SK-N-SH treated with all-trans-retinoic acid at 6 μM for 48 hours (cell line): ENCODE data around the gene OSBPL1A.

ENCODE experiments used
- ATAC-seq: fragments of 200-7000 bp; cut with Tn5 transposase; 3 replicates; pipeline ENCODE4 v1.9.1; 2020; ENCODE audit warnings: mild to moderate bottlenecking, moderate library complexity
- BACH2 ChIP-seq: fragments of 250-450 bp; sonication (Bioruptor Pico); IDR thresholded peaks from 2 replicates; pipeline ENCODE4 v1.9.0; 2021; ENCODE audit warnings: mild to moderate bottlenecking, borderline replicate concordance
- CREB5 ChIP-seq: fragments of 250-450 bp; sonication (Bioruptor Pico); IDR thresholded peaks from 2 replicates; pipeline ENCODE4 v1.5.1; 2020; ENCODE audit warnings: low read depth, mild to moderate bottlenecking, moderate library complexity
- CSDC2 ChIP-seq: fragments of 250-450 bp; sonication (Bioruptor Pico); IDR thresholded peaks from 2 replicates; pipeline ENCODE4 v1.5.0; 2020; ENCODE audit warnings: mild to moderate bottlenecking, moderate library complexity
- CSRNP3 ChIP-seq: fragments of 250-450 bp; sonication (Bioruptor Pico); IDR thresholded peaks from 2 replicates; pipeline ENCODE4 v1.5.1; 2021; ENCODE audit warnings: mild to moderate bottlenecking, moderate library complexity
- ESRRG ChIP-seq: fragments of 250-450 bp; sonication (Bioruptor Pico); IDR thresholded peaks from 2 replicates; pipeline ENCODE4 v1.6.1; 2021; ENCODE audit warnings: mild to moderate bottlenecking
- GLIS3 ChIP-seq: fragments of 250-450 bp; sonication (Bioruptor Pico); IDR thresholded peaks from 2 replicates; pipeline ENCODE4 v1.5.0; 2020; ENCODE audit warnings: mild to moderate bottlenecking, moderate library complexity
- ISL1 ChIP-seq: fragments of 250-450 bp; sonication (Bioruptor Pico); IDR thresholded peaks from 2 replicates; pipeline ENCODE4 v2.1.2; 2022; ENCODE audit warnings: mild to moderate bottlenecking, moderate library complexity
- OSR1 ChIP-seq: fragments of 250-450 bp; sonication (Bioruptor Pico); IDR thresholded peaks from 2 replicates; pipeline ENCODE4 v1.8.0; 2022; ENCODE audit warnings: moderate library complexity, mild to moderate bottlenecking, inconsistent platforms
- PPARA ChIP-seq: fragments of 250-450 bp; sonication (Bioruptor Pico); IDR thresholded peaks from 2 replicates; pipeline ENCODE4 v1.5.0; 2020; ENCODE audit warnings: mild to moderate bottlenecking, borderline replicate concordance
- SNAI2 ChIP-seq: fragments of 250-450 bp; sonication (Bioruptor Pico); IDR thresholded peaks from 2 replicates; pipeline ENCODE4 v1.5.0; 2020; ENCODE audit warnings: mild to moderate bottlenecking, moderate library complexity
- TOX ChIP-seq: fragments of 250-450 bp; sonication (Bioruptor Pico); IDR thresholded peaks from 2 replicates; pipeline ENCODE4 v1.8.0; 2021; ENCODE audit warnings: mild to moderate bottlenecking, moderate library complexity, borderline replicate concordance
- TSHZ2 ChIP-seq: fragments of 250-450 bp; sonication (Bioruptor Pico); IDR thresholded peaks from 2 replicates; pipeline ENCODE4 v1.5.0; 2020; ENCODE audit warnings: mild to moderate bottlenecking, moderate library complexity
- ZC3H10 ChIP-seq: fragments of 250-450 bp; sonication (Bioruptor Pico); IDR thresholded peaks from 2 replicates; pipeline ENCODE4 v1.5.1; 2021; ENCODE audit warnings: mild to moderate bottlenecking, moderate library complexity
- ZFP3 ChIP-seq: fragments of 250-450 bp; sonication (Bioruptor Pico); IDR thresholded peaks from 2 replicates; pipeline ENCODE4 v1.5.0; 2020; ENCODE audit warnings: mild to moderate bottlenecking, moderate library complexity
- ZFP30 ChIP-seq: fragments of 450-650 bp; formaldehyde crosslinking; IDR thresholded peaks from 2 replicates; pipeline ENCODE4 v1.5.0; 2022; ENCODE audit warnings: mild to moderate bottlenecking, moderate library complexity
- ZNF565 ChIP-seq: fragments of 450-650 bp; formaldehyde crosslinking; conservative IDR thresholded peaks from 2 replicates; pipeline ENCODE4 v1.5.0; 2020; ENCODE audit warnings: low read depth, mild to moderate bottlenecking, moderate library complexity
- ZNF70 ChIP-seq: fragments of 450-650 bp; formaldehyde crosslinking; IDR thresholded peaks from 2 replicates; pipeline ENCODE4 v1.5.0; 2020; ENCODE audit warnings: mild to moderate bottlenecking, moderate library complexity
- TF ChIP-seq, protein P1 (sequence below): fragments of 250-450 bp; sonication (Bioruptor Pico); IDR thresholded peaks from 2 replicates; pipeline ENCODE4 v1.8.0; 2021; ENCODE audit warnings: low read depth, mild to moderate bottlenecking, moderate library complexity, borderline replicate concordance
- TF ChIP-seq, protein P2 (sequence below): fragments of 250-450 bp; sonication (Bioruptor Pico); IDR thresholded peaks from 2 replicates; pipeline ENCODE4 v1.8.0; 2020; ENCODE audit warnings: mild to moderate bottlenecking, moderate library complexity, borderline replicate concordance

OSBPL1A gene

DNA sequence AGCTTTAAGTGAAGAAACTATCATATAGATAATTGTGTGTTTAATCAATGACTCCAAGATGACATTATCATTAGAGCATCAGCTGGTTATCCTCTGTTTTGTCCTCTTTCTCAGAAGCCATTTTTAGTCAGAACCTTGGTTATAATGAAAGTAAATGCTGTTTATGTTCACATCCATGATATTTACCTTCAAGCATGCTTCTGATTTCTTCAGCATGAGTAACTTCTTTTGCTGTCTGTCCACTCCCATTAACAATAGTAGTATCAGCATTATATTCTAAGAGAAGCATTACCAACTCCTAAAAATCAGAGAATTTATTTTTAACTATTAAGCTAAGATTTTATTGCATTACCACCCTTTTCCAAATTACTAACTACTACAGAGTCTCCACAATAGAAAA, 56.3 kb downstream of the OSBPL1A start:
- no peak for ATAC-seq
- TF ChIP-seq CREB5 (CRISPR knock-in tag) (no peak), CSRNP3 (CRISPR knock-in tag) (no peak), ESRRG (CRISPR knock-in tag) (no peak), BACH2 (CRISPR knock-in tag) (no peak), SNAI2 (no peak), OSR1 (CRISPR knock-in tag) (no peak), ZNF70 (CRISPR knock-in tag) (no peak), ZFP3 (no peak), TSHZ2 (no peak), ISL1 (CRISPR knock-in tag) (no peak)
- TF ChIP-seq, protein P1, sequence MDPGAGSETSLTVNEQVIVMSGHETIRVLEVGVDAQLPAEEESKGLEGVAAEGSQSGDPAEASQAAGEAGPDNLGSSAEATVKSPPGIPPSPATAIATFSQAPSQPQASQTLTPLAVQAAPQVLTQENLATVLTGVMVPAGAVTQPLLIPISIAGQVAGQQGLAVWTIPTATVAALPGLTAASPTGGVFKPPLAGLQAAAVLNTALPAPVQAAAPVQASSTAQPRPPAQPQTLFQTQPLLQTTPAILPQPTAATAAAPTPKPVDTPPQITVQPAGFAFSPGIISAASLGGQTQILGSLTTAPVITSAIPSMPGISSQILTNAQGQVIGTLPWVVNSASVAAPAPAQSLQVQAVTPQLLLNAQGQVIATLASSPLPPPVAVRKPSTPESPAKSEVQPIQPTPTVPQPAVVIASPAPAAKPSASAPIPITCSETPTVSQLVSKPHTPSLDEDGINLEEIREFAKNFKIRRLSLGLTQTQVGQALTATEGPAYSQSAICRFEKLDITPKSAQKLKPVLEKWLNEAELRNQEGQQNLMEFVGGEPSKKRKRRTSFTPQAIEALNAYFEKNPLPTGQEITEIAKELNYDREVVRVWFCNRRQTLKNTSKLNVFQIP (CRISPR knock-in tag), result no peak
- TF ChIP-seq, protein P2, sequence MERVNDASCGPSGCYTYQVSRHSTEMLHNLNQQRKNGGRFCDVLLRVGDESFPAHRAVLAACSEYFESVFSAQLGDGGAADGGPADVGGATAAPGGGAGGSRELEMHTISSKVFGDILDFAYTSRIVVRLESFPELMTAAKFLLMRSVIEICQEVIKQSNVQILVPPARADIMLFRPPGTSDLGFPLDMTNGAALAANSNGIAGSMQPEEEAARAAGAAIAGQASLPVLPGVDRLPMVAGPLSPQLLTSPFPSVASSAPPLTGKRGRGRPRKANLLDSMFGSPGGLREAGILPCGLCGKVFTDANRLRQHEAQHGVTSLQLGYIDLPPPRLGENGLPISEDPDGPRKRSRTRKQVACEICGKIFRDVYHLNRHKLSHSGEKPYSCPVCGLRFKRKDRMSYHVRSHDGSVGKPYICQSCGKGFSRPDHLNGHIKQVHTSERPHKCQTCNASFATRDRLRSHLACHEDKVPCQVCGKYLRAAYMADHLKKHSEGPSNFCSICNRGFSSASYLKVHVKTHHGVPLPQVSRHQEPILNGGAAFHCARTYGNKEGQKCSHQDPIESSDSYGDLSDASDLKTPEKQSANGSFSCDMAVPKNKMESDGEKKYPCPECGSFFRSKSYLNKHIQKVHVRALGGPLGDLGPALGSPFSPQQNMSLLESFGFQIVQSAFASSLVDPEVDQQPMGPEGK (CRISPR knock-in tag), result no peak
- TF ChIP-seq, all 23 proteins: peak for 0

GRCh38 chr18:24333084-24333483, 64.5 kb downstream of the OSBPL1A start:
- no peak for ATAC-seq
- TF ChIP-seq ZC3H10 (CRISPR knock-in tag), result no peak
- TF ChIP-seq CSDC2 (CRISPR knock-in tag), result no peak
- no peak for TF ChIP-seq ESRRG (CRISPR knock-in tag)
- no peak for TF ChIP-seq PPARA (CRISPR knock-in tag)
- no peak for TF ChIP-seq ZFP30 (CRISPR knock-in tag)
- TF ChIP-seq CREB5 (CRISPR knock-in tag), result no peak
- no peak for TF ChIP-seq GLIS3 (CRISPR knock-in tag)
- TF ChIP-seq SNAI2, result no peak
- no peak for TF ChIP-seq CSRNP3 (CRISPR knock-in tag)
- TF ChIP-seq ZNF565 (CRISPR knock-in tag), result no peak
- no peak for TF ChIP-seq ZNF70 (CRISPR knock-in tag)
- TF ChIP-seq ZFP3, result no peak
- TF ChIP-seq, protein P1 (CRISPR knock-in tag), result no peak
- no peak for TF ChIP-seq OSR1 (CRISPR knock-in tag)
- TF ChIP-seq BACH2 (CRISPR knock-in tag), result no peak
- TF ChIP-seq TSHZ2, result no peak
- no peak for TF ChIP-seq TOX (CRISPR knock-in tag)
- TF ChIP-seq, protein P2 (CRISPR knock-in tag), result no peak
